ENCODE data around the gene EIF5B. TPM values are rescaled to one million over a fixed set of nuclear protein-coding genes. Genes with fewer than 3 reads are reported as not detected.

Gene EIF5B
- total and polyA plus RNA-seq, 2 experiments from 2014 or later = 34.2 to 108 TPM

- no peak overlapping the region for H3K4me3 Mint-ChIP-seq
- no peaks in the 10 kb centered on the region for H3K9me2 ChIP-seq (ENCODE audit: insufficient read depth)
- H3K79me2 ChIP-seq (replicated peaks; ENCODE audit: insufficient read depth) = peaks cover 23% of the 10 kb centered on the region
- no peak for TF ChIP-seq ZNF462 (CRISPR knock-in tag; IDR thresholded peaks at IDR 0.05)
- no peak for TF ChIP-seq JUNB (IDR thresholded peaks at IDR 0.05; ENCODE audit: unreplicated experiment)
- no peak for TF ChIP-seq CTCF (conservative IDR thresholded peaks at IDR 0.05; ENCODE audit: low read depth in 2 of 2)
- no peak for TF ChIP-seq CREB1 (CRISPR knock-in tag; IDR thresholded peaks at IDR 0.05; ENCODE audit: low read depth)
- TF ChIP-seq STAT1 (IDR thresholded peaks at IDR 0.05; ENCODE audit: unreplicated experiment) = no peak
- TF ChIP-seq REST (IDR thresholded peaks at IDR 0.05; ENCODE audit: unreplicated experiment) = no peak
- no peak for TF ChIP-seq ETS1 (IDR thresholded peaks at IDR 0.05)
- TF ChIP-seq NANOG (IDR thresholded peaks at IDR 0.05; ENCODE audit: borderline replicate concordance) = no peak
- no peak for TF ChIP-seq EZH2 (IDR thresholded peaks at IDR 0.05; ENCODE audit: low read depth, unreplicated experiment)
- TF ChIP-seq EZH2phosphoT487 (IDR thresholded peaks at IDR 0.05; ENCODE audit: unreplicated experiment) = no peak
- TF ChIP-seq ZNF114 (CRISPR knock-in tag; IDR thresholded peaks at IDR 0.05) = no peak
- no peak for TF ChIP-seq ZNF331 (CRISPR knock-in tag; IDR thresholded peaks at IDR 0.05; ENCODE audit: low read depth)
- TF ChIP-seq POLR2AphosphoS5 (IDR thresholded peaks at IDR 0.05; ENCODE audit: low read depth) = no peak
- H4K20me1 ChIP-seq (replicated peaks; ENCODE audit: insufficient read depth) = no peaks in the 10 kb centered on the region
- no peak overlapping the region for H3K4me3 ChIP-seq
- peaks cover 3% of the 10 kb centered on the region for H3K27me3 Mint-ChIP-seq (ENCODE audit: insufficient read depth, low read depth, poor library complexity)
- H3K36me3 ChIP-seq (ENCODE audit: insufficient read depth) = peaks cover 5% of the 10 kb centered on the region; the same call in 1 of the 2 replicates
- H2AFZ ChIP-seq = no peak overlapping the region
- H3K27me3 ChIP-seq (ENCODE audit: insufficient read depth) = no peaks in the 10 kb centered on the region
- ATAC-seq = no peak
- H3K27ac ChIP-seq (ENCODE audit: low read depth) = no peak overlapping the region
- H3K4me2 ChIP-seq = no peak overlapping the region
- no peaks in the 10 kb centered on the region; the same call in 1 of the 2 replicates for H3K4me1 ChIP-seq (ENCODE audit: insufficient read depth)
- no peak for DNase-seq (ENCODE audit: low spot score)
- no peaks in the 10 kb centered on the region for H3F3A ChIP-seq (replicated peaks; ENCODE audit: low read depth)
- peaks cover 41% of the 10 kb centered on the region for H3K36me3 Mint-ChIP-seq (ENCODE audit: low read depth)
- no peaks in the 10 kb centered on the region; the same call in 1 of the 3 replicates for H3K4me1 Mint-ChIP-seq
- no peak overlapping the region for H3K27ac Mint-ChIP-seq
- H3K9me3 Mint-ChIP-seq = no peaks in the 10 kb centered on the region
These were observed 96.2 kb downstream of the EIF5B start for GRCh38 chr2:99433340-99433739.
